BLaER1 (cell line): ENCODE data around the gene ITPA.

Experiments
- H3K27ac ChIP-seq: shearing (Covaris generic); formaldehyde crosslinking; 2 replicates; pipeline ENCODE4 v1.8.1; 2022
- H3K27me3 ChIP-seq: shearing (Covaris generic); formaldehyde crosslinking; 2 replicates; pipeline ENCODE4 v1.8.1; 2022
- H3K36me3 ChIP-seq: shearing (Covaris generic); formaldehyde crosslinking; 2 replicates; pipeline ENCODE4 v1.8.1; 2022
- H3K4me1 ChIP-seq: shearing (Covaris generic); formaldehyde crosslinking; 2 replicates; pipeline ENCODE4 v1.8.1; 2022
- H3K4me2 ChIP-seq: shearing (Covaris generic); formaldehyde crosslinking; 2 replicates; pipeline ENCODE4 v1.8.1; 2022
- H3K4me3 ChIP-seq: shearing (Covaris generic); formaldehyde crosslinking; 2 replicates; pipeline ENCODE4 v1.8.1; 2022
- H3K9ac ChIP-seq: shearing (Covaris generic); formaldehyde crosslinking; 2 replicates; pipeline ENCODE4 v1.8.1; 2022
- H3K9me3 ChIP-seq: shearing (Covaris generic); formaldehyde crosslinking; 2 replicates; pipeline ENCODE4 v1.8.1; 2022
- H4K20me1 ChIP-seq: shearing (Covaris generic); formaldehyde crosslinking; 2 replicates; pipeline ENCODE4 v1.8.1; 2022
- Cebpa-rat ChIP-seq: shearing (Covaris generic); IDR thresholded peaks from 2 replicates; pipeline ENCODE4 v1.8.1; 2022

Gene ITPA

GRCh38 chr20:3255728-3256127 is 46.4 kb downstream of the ITPA start:
- no peak overlapping the region for H3K9ac ChIP-seq
- no peak overlapping the region for H3K4me2 ChIP-seq
- no peak for TF ChIP-seq Cebpa-rat
- H3K4me1 ChIP-seq = no peaks in the 10 kb centered on the region
- peaks cover 19% of the 10 kb centered on the region for H4K20me1 ChIP-seq
- no peaks in the 10 kb centered on the region for H3K9me3 ChIP-seq
- no peak overlapping the region for H3K4me3 ChIP-seq
- peaks cover 5% of the 10 kb centered on the region for H3K27me3 ChIP-seq
- no peak overlapping the region for H3K27ac ChIP-seq
- H3K36me3 ChIP-seq = peaks cover 94% of the 10 kb centered on the region

GRCh38 chr20:3258429-3258828 is 49.1 kb downstream of the ITPA start:
- no peak for TF ChIP-seq Cebpa-rat
- Histone ChIP-seq H3K36me3 (peaks cover 90% of the 10 kb centered on the region), H3K4me2 (no peak overlapping the region)

GRCh38 chr20:3262566-3262965 is 53.3 kb downstream of the ITPA start:
- Histone ChIP-seq H3K27ac (no peak overlapping the region), H3K4me1 (no peaks in the 10 kb centered on the region), H3K9me3 (peaks cover 9% of the 10 kb centered on the region), H3K4me2 (no peak overlapping the region), H3K36me3 (peaks cover 82% of the 10 kb centered on the region), H3K9ac (no peak overlapping the region), H3K27me3 (no peaks in the 10 kb centered on the region), H3K4me3 (no peak overlapping the region), H4K20me1 (no peaks in the 10 kb centered on the region)
- TF ChIP-seq Cebpa-rat = no peak

More at GRCh38 chr20:3258429-3258828, 49.1 kb downstream of the ITPA start:
- Histone ChIP-seq H3K9me3 (peaks cover 3% of the 10 kb centered on the region; the same call in 1 of the 2 replicates), H3K27me3 (no peaks in the 10 kb centered on the region), H3K9ac (no peak overlapping the region), H4K20me1 (no peaks in the 10 kb centered on the region), H3K27ac (no peak overlapping the region), H3K4me1 (no peaks in the 10 kb centered on the region), H3K4me3 (no peak overlapping the region)

GRCh38 chr20:3270051-3270450 is 60.8 kb downstream of the ITPA start:
- Histone ChIP-seq H3K27ac (no peak overlapping the region), H3K27me3 (no peaks in the 10 kb centered on the region), H3K4me2 (no peak overlapping the region), H3K4me3 (no peak overlapping the region), H3K36me3 (peaks cover 67% of the 10 kb centered on the region), H3K4me1 (no peaks in the 10 kb centered on the region), H3K9ac (no peak overlapping the region), H3K9me3 (no peaks in the 10 kb centered on the region), H4K20me1 (no peaks in the 10 kb centered on the region)
- TF ChIP-seq Cebpa-rat = no peak

GRCh38 chr20:3273371-3273770 is 64.1 kb downstream of the ITPA start:
- peaks cover 79% of the 10 kb centered on the region for H3K36me3 ChIP-seq
- no peaks in the 10 kb centered on the region for H3K4me1 ChIP-seq
- no peaks in the 10 kb centered on the region for H4K20me1 ChIP-seq
- no peak overlapping the region for H3K9ac ChIP-seq
- TF ChIP-seq Cebpa-rat = no peak
- H3K9me3 ChIP-seq = no peaks in the 10 kb centered on the region
- no peak overlapping the region for H3K4me2 ChIP-seq
- no peaks in the 10 kb centered on the region for H3K27me3 ChIP-seq
- no peak overlapping the region for H3K27ac ChIP-seq
- H3K4me3 ChIP-seq = no peak overlapping the region
